Lung (tissue), 12 donors: ENCODE measurements around the gene RASGRP1. TPM values are rescaled to one million over a fixed set of nuclear protein-coding genes. Genes with fewer than 3 reads are reported as not detected.

Experiments
- ATAC-seq: fragments of 200-7000 bp; cut with Tn5 transposase; one replicate; pipeline ENCODE4 v1.9.1; 2020; ENCODE audit warnings: moderate number of reproducible peaks; ENCODE audit not compliant: insufficient read depth, low FRiP score
- DNase-seq, 3 donors: peaks; one replicate each; pipeline ENCODE4 v3.0.0-alpha.2; 2013 to 2017
- H3K27ac ChIP-seq, 2 donors: one replicate each; pipeline ENCODE4 v1.5.1; 2013; ENCODE audit warnings: mild to moderate bottlenecking in 2 of 2, moderate library complexity in 2 of 2, control low read depth in 1 of 2, inconsistent platforms in 1 of 2, low read depth in 1 of 2, low read length in 1 of 2
- H3K27me3 ChIP-seq, 3 donors: one replicate each; pipeline ENCODE4 v1.5.1; 2013; ENCODE audit warnings: low read length in 2 of 3; ENCODE audit not compliant: control insufficient read depth in 3 of 3, insufficient read depth in 3 of 3
- H3K36me3 ChIP-seq, 4 donors: one replicate each; pipeline ENCODE4 v1.5.1; 2013; ENCODE audit warnings: low read length in 4 of 4, mild to moderate bottlenecking in 1 of 4, moderate library complexity in 1 of 4; ENCODE audit not compliant: control insufficient read depth in 4 of 4, insufficient read depth in 4 of 4
- H3K4me1 ChIP-seq, 5 donors: one replicate each; pipeline ENCODE4 v1.5.1; 2013; ENCODE audit warnings: low read length in 5 of 5, mild to moderate bottlenecking in 2 of 5, moderate library complexity in 1 of 5; ENCODE audit not compliant: control insufficient read depth in 5 of 5, insufficient read depth in 5 of 5
- H3K4me3 ChIP-seq: one replicate; pipeline ENCODE4 v1.5.1; 2013; ENCODE audit warnings: mild to moderate bottlenecking, control low read depth, moderate library complexity
- H3K9ac ChIP-seq, 2 donors: one replicate each; pipeline ENCODE4 v1.5.1; 2013; ENCODE audit warnings: low read length in 2 of 2, control low read depth in 1 of 2; ENCODE audit not compliant: insufficient read depth in 1 of 2
- H3K9me3 ChIP-seq, 4 donors: one replicate each; pipeline ENCODE4 v1.5.1; 2013; ENCODE audit warnings: low read length in 3 of 4, mild to moderate bottlenecking in 1 of 4, moderate library complexity in 1 of 4; ENCODE audit not compliant: control insufficient read depth in 4 of 4, insufficient read depth in 3 of 4
- WGBS, 2 donors: extraction: QIAGEN DNeasy Blood & Tissue Kit; methylation state at CpG; one replicate each; pipeline ENCODE4 v1.1.7; 2013; 5-methylcytosine and 5-hydroxymethylcytosine counted together
- polyA plus RNA-seq, 2 donors: library from polyadenylated mRNA; stranded (reverse); fragments of 200-250 nt; gene quantifications; one replicate each; pipeline ENCODE4 v1.2.1, GENCODE V29; 2013
- total RNA-seq, 2 donors: library from RNA; depleted of rRNA in 1 of 2; stranded (reverse); fragments of >200 nt in 1 of 2; gene quantifications; one replicate each; pipeline ENCODE4 v1.2.1, GENCODE V29; 2014 to 2021
- TF ChIP-seq, protein P1 (sequence below): IDR thresholded peaks from 2 replicates; pipeline ENCODE4 v1.5.1; 2012; ENCODE audit warnings: mild to moderate bottlenecking; ENCODE audit errors: control extremely low read depth, extremely low read depth
- donor health status: control.
- donor health status: control.
- donor health status: Bipolar disorder and iron deficiency.
- donor health status: healthy.
- donor health status: DM: yes; HTN: yes; CAD: no.

The RASGRP1 gene
- total and polyA plus RNA-seq, 4 donors, result 0.81 to 7.5 (median 2.5) TPM

DNA sequence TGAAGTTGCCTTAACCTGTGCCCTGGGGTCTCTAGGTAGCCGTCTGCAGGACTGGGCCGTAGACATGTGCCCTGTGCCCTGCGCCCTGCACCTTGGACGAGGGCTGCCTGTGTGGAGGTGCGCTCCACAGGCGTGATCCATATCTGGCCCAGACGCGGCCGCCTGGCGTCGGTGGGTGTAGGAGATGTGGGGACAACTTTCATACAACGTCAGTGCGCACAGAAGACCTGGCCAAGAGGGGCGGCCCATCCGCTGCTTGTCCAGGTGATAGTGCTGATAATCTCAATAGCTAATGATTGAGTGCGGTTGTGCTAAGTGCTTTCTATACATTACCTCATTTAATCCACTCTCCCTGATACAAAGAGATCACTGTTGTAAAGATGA is 665 bp upstream of the RASGRP1 start:
- Histone ChIP-seq H3K27me3 (peaks cover 0 to 34% (median 29%) of the 10 kb centered on the region in 3 donors), H3K4me1 (peaks cover 0 to 12% (median 2%) of the 10 kb centered on the region in 5 donors), H3K27ac (no peak overlapping the region), H3K9ac (no peak overlapping the region), H3K4me3 (no peak overlapping the region), H3K9me3 (peaks cover 0 to 2% (median 0%) of the 10 kb centered on the region in 4 donors), H3K36me3 (no peaks in the 10 kb centered on the region)
- ATAC-seq, result no peak
- 58 to 73% methylated on average over 16 of the region's 16 CpGs for WGBS, 2 donors
- no peak for DNase-seq
- TF ChIP-seq, protein P1, sequence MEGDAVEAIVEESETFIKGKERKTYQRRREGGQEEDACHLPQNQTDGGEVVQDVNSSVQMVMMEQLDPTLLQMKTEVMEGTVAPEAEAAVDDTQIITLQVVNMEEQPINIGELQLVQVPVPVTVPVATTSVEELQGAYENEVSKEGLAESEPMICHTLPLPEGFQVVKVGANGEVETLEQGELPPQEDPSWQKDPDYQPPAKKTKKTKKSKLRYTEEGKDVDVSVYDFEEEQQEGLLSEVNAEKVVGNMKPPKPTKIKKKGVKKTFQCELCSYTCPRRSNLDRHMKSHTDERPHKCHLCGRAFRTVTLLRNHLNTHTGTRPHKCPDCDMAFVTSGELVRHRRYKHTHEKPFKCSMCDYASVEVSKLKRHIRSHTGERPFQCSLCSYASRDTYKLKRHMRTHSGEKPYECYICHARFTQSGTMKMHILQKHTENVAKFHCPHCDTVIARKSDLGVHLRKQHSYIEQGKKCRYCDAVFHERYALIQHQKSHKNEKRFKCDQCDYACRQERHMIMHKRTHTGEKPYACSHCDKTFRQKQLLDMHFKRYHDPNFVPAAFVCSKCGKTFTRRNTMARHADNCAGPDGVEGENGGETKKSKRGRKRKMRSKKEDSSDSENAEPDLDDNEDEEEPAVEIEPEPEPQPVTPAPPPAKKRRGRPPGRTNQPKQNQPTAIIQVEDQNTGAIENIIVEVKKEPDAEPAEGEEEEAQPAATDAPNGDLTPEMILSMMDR, result no peak

DNA sequence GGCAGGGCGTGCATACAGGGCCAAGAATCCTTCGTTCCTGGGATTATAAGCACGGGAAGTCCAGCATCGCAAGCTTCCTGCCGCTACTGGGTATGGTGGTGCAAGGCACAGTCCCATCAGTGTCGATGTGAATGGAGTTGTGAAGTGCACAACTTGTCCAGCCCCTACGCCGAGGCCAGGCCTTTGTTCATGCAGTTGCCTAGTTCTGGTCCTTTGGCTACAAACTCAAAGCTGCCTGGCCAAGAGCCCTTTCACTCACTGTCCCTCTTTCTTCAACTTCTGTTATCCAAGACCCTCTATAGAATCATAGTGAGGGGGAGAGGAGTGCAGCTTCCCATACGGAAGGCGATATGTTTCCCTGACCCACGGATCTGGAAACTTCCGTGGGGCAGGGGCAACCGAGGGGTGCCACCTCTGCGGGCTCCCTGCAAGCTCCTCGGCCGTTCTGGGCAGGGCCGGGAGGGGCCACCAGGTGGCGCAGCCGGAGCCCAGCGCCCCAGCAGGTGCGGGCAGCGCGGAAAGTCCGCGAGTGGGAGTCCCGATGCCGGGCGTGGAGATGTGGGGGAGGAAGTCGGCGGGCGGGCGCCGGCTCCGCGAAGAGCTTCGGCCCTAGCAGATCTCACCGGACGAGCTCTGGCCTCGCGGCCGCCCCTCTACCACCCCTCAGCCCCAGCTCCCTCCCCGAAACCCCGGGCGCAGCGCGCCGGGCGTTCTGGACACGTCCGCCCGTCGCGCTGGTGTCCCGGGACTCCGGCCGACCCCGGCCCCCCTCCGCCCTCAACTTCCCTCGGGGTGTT is 693 bp downstream of the RASGRP1 start:
- DNase-seq, result peak; percentile 27 to 58 (median 55)
- Histone ChIP-seq H3K9ac (no peak overlapping the region), H3K9me3 (peaks cover 0 to 2% (median 0%) of the 10 kb centered on the region in 4 donors), H3K4me1 (peaks cover 0 to 22% (median 4%) of the 10 kb centered on the region in 5 donors), H3K4me3 (peak overlapping the region; percentile 49), H3K27me3 (peaks cover 0 to 34% (median 29%) of the 10 kb centered on the region in 3 donors), H3K36me3 (no peaks in the 10 kb centered on the region), H3K27ac (peak overlapping the region in 1 of 2 donors; percentile 44)
- TF ChIP-seq, protein P1, result peak; percentile 63
- WGBS, 2 donors, result 9 to 13% methylated on average over 37 to 59 of the region's 59 CpGs
- ATAC-seq, result peak; percentile 94

DNA sequence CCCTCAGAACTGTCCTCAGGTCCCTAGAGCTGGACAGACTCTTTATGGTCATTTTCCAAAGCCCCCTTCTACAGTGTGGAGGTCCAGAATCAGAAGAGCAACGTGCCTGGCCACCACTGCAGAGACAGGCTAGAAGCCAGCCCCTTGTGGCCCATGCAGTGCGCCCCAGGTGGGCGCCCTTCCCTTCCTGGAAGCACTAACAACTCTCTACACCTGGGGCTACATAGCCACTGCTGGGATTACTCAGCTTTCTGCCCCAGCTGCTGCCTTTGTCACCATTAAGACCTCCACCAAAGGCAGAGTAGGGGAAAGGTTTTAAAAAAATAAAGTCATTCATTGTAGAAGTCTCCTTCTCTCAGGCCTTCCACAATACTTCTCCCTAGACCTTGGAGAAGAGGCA is 2.3 kb downstream of the RASGRP1 start:
- no peak for ATAC-seq
- Histone ChIP-seq H3K4me3 (no peak overlapping the region), H3K27ac (no peak overlapping the region)

More for the DNA sequence above, 2.3 kb downstream of the RASGRP1 start:
- Histone ChIP-seq H3K9me3 (peaks cover 0 to 2% (median 0%) of the 10 kb centered on the region in 4 donors), H3K36me3 (no peaks in the 10 kb centered on the region), H3K4me1 (peaks cover 0 to 28% (median 4%) of the 10 kb centered on the region in 5 donors), H3K27me3 (peaks cover 0 to 34% (median 29%) of the 10 kb centered on the region in 3 donors), H3K9ac (no peak overlapping the region)
- 84 to 86% methylated on average over 3 of the region's 3 CpGs for WGBS, 2 donors
- TF ChIP-seq, protein P1, result no peak
- DNase-seq, result no peak
